AG09319 (cell line): Measurements from ENCODE around the gene SAMD10.
"Not testable (repeated sequence)": the region's sequence is repeated elsewhere in the genome, so short reads cannot be mapped to it uniquely, and the experiment has no call there.

Experiments
- DNase-seq: peaks from one replicate; pipeline ENCODE4 v3.0.0-alpha.2; 2010; ENCODE audit warnings: low read depth; ENCODE audit errors: extremely low read depth
- CTCF ChIP-seq: IDR thresholded peaks from 2 replicates; pipeline ENCODE4 v1.5.1; 2011; ENCODE audit warnings: low read depth, mild to moderate bottlenecking, inconsistent platforms, low read length, moderate library complexity

Gene SAMD10

GRCh38 chr20:63980806-63981728 lies 1.6 kb upstream of the SAMD10 start, which contains the start of gene PRPF6:
TSS of gene PRPF6 (plus strand) at chr20:63981132. CDS start at chr20:63981246, 114 bp downstream.
- TF ChIP-seq CTCF = peak; percentile 98
- DNase-seq = peak; percentile 79

GRCh38 chr20:63980317-63980805 lies 919 bp upstream of the SAMD10 start:
- TF ChIP-seq CTCF = no peak
- DNase-seq = no peak

GRCh38 chr20:63979229-63979556 lies 249 bp downstream of the SAMD10 start:
- TF ChIP-seq CTCF = no peak
- no peak for DNase-seq

GRCh38 chr20:63978319-63979228 lies 868 bp downstream of the SAMD10 start:
- no peak for TF ChIP-seq CTCF
- no peak for DNase-seq

DNA sequence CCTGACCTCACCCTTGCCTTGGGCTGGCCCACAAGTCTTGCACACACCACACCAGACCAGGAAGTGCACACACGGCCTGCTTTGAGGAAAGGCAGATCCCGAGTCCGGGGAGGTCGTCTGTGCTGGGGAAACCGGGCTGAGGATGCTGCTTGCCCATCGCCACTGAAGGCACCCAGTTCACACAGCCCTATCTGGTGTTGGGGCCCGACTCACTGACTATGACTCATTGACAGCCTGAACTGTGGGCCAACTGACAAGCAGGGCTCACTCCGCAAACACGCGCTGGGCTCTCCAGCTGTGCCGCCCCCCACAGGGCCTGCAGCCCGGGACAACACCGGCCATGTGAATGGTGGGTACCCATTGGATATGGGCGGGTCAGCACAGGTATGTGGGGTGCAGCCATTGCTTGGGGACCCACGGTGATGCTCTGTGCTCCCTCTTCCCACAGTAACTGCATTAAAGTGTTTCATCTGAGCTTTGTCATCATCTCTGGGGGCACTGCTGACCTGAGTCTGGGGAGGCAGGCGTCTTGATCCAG lies 1.6 kb downstream of the SAMD10 start:
- DNase-seq = no peak
- no peak for TF ChIP-seq CTCF

DNA sequence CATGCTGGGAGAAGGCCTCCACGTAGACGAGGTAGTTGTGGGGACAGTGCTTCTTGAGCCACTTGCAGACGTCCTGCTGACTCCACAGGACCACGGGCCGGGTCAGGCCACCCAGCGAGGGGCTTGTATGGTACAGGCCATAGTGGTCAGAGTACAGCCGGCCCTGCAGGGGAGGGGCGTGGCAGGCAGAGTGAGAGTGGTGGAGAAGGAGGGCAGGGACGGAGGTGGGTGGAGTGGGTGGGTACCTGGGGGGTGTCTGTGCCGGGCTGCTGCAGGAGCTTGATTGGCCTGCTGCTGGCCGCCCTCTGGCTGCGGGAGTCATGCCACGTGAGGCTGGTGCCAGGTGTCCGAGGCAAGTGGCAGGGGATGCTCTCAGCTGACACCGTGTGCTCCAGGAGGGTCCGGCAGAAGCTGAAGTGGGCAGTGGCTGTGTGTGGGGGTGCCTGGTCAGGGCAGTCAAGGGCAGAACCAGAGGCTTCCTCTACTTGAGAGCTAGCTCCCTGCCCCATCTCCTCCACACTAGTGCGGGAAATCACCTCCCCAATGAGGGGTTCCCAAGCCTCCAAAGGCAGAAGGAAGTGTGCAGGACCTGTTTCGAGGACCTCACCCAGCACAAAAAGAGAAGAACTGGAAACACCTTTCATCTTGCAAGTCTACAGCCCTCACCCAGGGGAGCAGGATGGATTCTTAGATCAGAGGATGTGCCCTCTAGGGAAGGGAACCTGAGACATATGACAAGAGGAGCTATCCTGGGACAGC lies 2.3 kb downstream of the SAMD10 start:
- no peak for DNase-seq
- no peak for TF ChIP-seq CTCF

GRCh38 chr20:63976511-63976910 lies 2.9 kb downstream of the SAMD10 start:
- not testable (repeated sequence) for DNase-seq
